Adrenal gland (tissue), 5 donors: Measurements from ENCODE around the gene LAMTOR5.

Source experiments
- CTCF ChIP-seq, 6 experiments: fragments of 450-650 bp in 4 of 6; fragments of 200-600 bp in 2 of 6; sonication (generic) in 1 of 6; IDR thresholded peaks; 1 replicate in 5 of 6; 2 replicates in 1 of 6; pipeline versions ENCODE4 v1.5.1 to v1.8.0; 2016 to 2021; ENCODE audit warnings: antibody characterized with exemption in 6 of 6, mild to moderate bottlenecking in 2 of 6, moderate library complexity in 1 of 6
- POLR2A ChIP-seq, 2 donors: fragments of 450-650 bp; IDR thresholded peaks; one replicate each; pipeline ENCODE4 v1.6.1; 2017; ENCODE audit warnings: antibody characterized with exemption in 2 of 2, mild to moderate bottlenecking in 2 of 2, moderate library complexity in 1 of 2
- donor health status: DM: no; HTN: no; CAD: no.

GRCh38 chr1:110424699-110425611 lies 17.5 kb upstream of the LAMTOR5 start:
- TF ChIP-seq CTCF (IDR thresholded peaks at IDR 0.05) (no peak), POLR2A (IDR thresholded peaks at IDR 0.05) (no peak)
